ENCODE measurements around the gene TFB1M.

GRCh38 chr6:155311583-155311982 is 2.7 kb downstream of the TFB1M start:
- TF ChIP-seq POLR2A (IDR thresholded peaks at IDR 0.05) (no peak), CTCF (IDR thresholded peaks at IDR 0.05) (no peak)
